HEK293T (cell line): ENCODE results near the gene BPIFB4.

Experiments
- BHLHE40 ChIP-seq: fragments of 450-650 bp; IDR thresholded peaks from 2 replicates; pipeline ENCODE4 v1.6.1; 2016; ENCODE audit warnings: mild to moderate bottlenecking, moderate library complexity, borderline replicate concordance
- FOXA1 ChIP-seq: fragments of 450-650 bp; IDR thresholded peaks from 2 replicates; pipeline ENCODE4 v1.6.1; 2016; ENCODE audit warnings: mild to moderate bottlenecking
- FOXM1 ChIP-seq: fragments of 450-650 bp; IDR thresholded peaks from 2 replicates; pipeline ENCODE4 v1.6.1; 2017; ENCODE audit warnings: mild to moderate bottlenecking, borderline replicate concordance
- NFRKB ChIP-seq: fragments of 450-650 bp; IDR thresholded peaks from 2 replicates; pipeline ENCODE4 v1.6.1; 2016; ENCODE audit warnings: mild to moderate bottlenecking, moderate library complexity
- SP1 ChIP-seq: fragments of 450-650 bp; IDR thresholded peaks from 2 replicates; pipeline ENCODE4 v1.6.1; 2017
- SUZ12 ChIP-seq: fragments of 450-650 bp; IDR thresholded peaks from 2 replicates; pipeline ENCODE4 v1.6.1; 2016; ENCODE audit warnings: mild to moderate bottlenecking
- TARDBP ChIP-seq: fragments of 450-650 bp; IDR thresholded peaks from 2 replicates; pipeline ENCODE4 v1.6.1; 2016

DNA sequence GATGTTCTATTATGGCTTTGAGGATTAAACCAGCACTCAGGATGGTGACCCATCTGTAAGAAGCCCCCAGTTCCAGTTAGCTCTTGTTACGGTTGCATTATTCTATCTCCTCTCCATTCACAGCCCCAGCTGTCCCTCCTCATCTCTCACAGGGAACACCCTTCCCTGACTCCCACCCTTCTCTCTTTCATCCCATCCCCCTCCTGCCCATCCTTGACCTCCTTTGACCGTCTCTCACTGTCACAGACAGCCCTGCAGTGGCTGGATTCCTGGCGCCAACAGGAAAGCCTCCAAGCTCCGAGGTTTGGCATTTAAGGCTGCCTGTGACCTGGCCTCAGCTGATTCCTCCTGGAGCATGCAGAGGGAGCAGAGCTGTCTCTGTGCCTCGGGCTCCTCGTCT, 4.2 kb upstream of the BPIFB4 start:
- TF ChIP-seq SP1 (no peak), FOXM1 (no peak), FOXA1 (no peak), SUZ12 (no peak), NFRKB (no peak), BHLHE40 (no peak), TARDBP (no peak)
